WI38 (cell line): ENCODE data around the gene TMEM115.

ENCODE experiments used
- H3K4me3 ChIP-seq: 2 replicates; pipeline ENCODE4 v1.5.1; 2011; ENCODE audit warnings: low read depth, mild to moderate bottlenecking, control low read depth, low read length
- TF ChIP-seq, protein P1 (sequence below): IDR thresholded peaks from 2 replicates; pipeline ENCODE4 v1.5.1; 2012; ENCODE audit warnings: low read depth, mild to moderate bottlenecking, control low read depth, low read length

The TMEM115 gene

DNA sequence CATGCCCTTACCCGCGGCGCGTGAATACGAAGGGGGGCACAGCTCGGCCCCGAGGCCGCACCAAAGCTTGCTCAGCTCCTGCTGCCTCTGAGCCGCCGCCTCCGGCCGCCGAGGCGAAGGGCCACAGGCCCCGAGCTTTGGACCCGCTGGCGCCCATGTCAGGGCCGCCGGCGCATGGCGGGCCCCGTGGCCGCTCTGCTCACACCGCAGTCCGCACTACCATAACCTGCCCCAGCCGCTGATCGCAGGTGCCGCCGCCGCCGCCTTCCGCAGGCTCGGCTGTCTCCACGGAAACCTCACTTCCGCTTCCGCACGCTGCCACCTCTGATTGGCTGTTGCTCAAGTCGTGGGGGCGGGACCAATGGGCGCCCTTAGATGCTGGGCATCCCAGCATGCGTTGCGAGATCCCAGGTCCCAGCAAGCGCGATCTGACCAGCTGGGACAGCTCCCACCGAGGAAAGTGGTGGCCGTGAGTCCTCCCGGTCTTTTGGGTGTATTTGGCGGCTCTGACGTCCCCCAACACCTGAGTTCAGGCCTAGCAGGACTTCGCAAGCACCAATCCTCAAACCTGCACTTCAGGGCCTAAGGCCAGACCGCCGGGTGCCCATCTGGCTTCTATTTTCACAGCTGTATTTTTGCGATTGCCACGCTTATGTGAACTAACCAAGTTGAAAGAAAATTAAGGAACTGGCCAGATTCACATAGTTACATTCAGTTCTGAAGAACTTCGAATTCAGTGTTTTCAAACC is 31.2 kb downstream of the TMEM115 start, which contains the start of gene TUSC2:
Gene TUSC2, minus strand, starts transcription at position 281 of the 749 bp plus-strand sequence. Its CDS starts 124 bp downstream, at position 157.
- TF ChIP-seq, protein P1, sequence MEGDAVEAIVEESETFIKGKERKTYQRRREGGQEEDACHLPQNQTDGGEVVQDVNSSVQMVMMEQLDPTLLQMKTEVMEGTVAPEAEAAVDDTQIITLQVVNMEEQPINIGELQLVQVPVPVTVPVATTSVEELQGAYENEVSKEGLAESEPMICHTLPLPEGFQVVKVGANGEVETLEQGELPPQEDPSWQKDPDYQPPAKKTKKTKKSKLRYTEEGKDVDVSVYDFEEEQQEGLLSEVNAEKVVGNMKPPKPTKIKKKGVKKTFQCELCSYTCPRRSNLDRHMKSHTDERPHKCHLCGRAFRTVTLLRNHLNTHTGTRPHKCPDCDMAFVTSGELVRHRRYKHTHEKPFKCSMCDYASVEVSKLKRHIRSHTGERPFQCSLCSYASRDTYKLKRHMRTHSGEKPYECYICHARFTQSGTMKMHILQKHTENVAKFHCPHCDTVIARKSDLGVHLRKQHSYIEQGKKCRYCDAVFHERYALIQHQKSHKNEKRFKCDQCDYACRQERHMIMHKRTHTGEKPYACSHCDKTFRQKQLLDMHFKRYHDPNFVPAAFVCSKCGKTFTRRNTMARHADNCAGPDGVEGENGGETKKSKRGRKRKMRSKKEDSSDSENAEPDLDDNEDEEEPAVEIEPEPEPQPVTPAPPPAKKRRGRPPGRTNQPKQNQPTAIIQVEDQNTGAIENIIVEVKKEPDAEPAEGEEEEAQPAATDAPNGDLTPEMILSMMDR, result no peak
- peak within 1 kb of the TSS; percentile 94 for H3K4me3 ChIP-seq

DNA sequence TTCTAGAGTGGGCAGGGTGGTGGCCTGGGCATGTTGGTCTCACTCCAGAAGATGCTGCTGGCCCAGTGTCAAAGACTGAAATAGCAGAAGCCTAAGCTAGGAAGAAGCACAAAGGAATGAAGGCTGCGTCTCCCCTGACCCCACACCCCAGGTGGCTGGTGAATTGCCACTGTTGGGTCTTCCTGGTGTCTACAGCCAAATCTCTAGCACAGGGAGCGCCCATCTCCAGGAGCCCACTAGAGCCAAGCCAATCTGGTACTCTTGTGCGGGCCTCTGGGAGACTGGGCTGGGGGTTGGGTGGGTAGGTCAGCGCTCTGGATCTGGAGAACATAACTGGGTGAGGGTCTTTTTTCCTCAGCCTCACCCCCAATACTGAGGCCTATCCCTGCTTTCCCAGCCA is 32.2 kb downstream of the TMEM115 start:
- TF ChIP-seq, protein P1, result no peak
- H3K4me3 ChIP-seq, result peak overlapping the region; percentile 94

DNA sequence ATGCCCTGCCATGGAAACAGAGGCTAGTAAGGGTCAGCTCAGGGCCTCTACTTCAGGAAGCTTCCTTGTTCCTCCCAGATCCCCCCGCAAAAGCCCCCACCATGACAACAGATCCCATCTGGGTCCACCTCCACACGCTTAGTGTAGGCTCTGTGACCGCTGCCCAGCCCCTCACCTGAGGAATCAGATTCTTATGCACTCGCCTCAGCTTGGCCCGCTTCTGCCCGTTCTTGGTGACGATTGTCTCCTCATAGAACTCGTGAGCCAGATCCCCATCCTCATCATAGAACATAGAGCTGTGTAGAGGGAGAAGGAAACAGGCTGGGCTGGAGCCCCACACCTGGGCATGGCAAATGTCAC is 33.2 kb downstream of the TMEM115 start:
- H3K4me3 ChIP-seq, result no peak overlapping the region
- TF ChIP-seq, protein P1, result no peak

DNA sequence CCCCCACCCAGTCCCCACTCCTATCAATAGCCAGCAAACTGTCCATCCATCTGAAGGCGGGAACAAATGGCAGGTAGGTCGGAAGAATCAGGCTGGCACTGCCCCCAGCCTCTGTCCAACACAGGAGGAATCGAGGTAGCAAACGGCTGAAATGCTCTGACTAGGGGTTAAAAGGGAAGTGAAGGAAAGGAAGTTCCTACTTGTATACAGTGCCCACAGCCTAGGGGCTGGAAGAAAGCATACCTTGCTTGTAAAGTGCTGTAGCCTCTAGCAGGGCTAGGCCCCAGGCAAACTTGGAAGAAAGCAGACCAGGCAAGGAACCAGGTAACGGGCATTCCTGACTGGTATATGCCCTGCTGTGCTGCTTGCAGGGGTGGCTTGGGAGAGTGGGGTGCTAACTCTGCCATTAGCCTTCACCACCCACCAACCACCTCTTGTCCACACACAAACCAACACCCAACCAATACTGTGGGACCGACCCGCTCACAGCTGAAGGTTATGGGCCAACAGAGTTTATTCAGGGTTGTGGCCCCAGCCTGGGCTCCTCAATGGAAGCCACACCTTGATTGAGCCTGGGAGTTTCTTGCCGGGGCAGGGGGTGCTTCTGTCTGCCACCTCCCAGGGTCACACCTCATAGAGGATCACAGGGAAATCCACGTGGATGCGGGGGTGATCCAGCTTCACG is 33.7 kb downstream of the TMEM115 start:
- H3K4me3 ChIP-seq, result no peak overlapping the region
- TF ChIP-seq, protein P1, result no peak

DNA sequence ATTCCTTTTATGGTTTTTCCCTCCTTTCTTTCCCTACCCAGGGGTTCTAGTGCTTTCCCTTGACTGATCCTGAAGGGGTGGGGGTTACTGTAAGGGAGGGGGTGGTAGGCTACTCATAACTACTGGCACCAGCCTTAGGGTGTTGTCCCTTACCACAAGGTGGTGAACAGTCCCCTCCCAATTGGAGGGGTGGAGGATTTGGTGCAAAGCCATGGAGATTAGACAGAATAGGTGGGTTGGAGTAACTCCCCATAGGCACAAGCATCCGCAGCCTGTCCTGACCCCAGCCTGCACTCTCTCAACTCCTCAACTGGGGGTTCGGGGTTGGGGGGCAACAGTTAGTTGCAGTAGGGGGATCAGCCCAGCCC is 34.2 kb downstream of the TMEM115 start:
- TF ChIP-seq, protein P1, result no peak
- no peak overlapping the region for H3K4me3 ChIP-seq

DNA sequence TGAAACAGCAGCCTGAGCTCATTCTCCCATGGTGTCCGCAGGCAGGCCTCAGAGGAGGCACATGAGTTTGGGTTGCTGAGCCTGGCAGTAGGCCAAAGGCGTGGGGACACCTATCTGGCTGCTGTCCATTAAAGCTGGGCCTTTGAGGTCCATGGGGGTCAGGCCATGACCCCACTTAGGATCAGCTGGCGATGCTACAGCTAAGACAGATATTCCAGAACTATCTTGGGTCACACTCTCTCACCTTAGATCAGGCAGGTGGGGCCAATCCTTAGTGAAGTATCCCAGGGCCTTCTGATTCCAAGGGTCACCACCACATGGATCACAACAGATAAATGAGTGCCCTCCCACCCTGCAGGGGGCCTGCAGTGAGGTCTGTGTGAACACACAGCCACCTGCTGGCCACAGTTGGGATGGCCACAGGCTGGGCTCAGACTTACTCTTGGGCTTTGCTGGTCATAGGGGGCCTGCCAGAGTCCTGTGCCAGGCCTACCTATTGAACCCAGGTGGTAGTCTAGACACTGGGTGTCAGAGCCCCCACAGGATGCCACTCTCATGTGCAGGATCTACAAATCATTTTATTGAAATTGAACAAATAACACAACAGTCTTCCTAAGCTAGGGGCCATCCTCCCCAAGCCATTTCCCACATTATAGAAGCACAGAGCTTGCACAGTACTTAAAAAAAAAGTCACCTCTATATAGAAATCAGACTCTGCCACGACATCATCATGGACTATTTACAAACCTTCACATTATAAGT is 34.8 kb downstream of the TMEM115 start:
- TF ChIP-seq, protein P1, result peak; percentile 88
- H3K4me3 ChIP-seq, result no peak overlapping the region
